Measurements from ENCODE around the gene PPP1R8. TPM values are rescaled to one million over a fixed set of nuclear protein-coding genes. Genes with fewer than 3 reads are reported as not detected.

The PPP1R8 gene
- total and polyA plus RNA-seq, 10 of the 15 experiments (the other 5 are each of a cell fraction or from before 2014, with no cell fraction given): 10.2 to 77.0 (median 53.0) TPM

DNA sequence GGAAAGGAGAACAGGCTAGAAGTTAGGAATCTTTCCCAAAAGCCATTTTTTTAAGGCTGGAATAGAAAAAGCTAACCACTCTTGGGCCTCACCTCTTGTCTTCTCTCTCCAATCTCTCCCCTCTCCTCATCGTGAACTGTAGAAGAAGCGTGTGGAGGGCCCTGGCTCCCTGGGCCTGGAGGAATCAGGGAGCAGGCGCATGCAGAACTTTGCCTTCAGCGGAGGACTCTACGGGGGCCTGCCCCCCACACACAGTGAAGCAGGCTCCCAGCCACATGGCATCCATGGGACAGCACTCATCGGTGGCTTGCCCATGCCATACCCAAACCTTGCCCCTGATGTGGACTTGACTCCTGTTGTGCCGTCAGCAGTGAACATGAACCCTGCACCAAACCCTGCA lies 19.4 kb downstream of the PPP1R8 start:
- Histone ChIP-seq H3K4me3 (no peak overlapping the region), H3K27ac (ENCODE audit: control insufficient read depth, insufficient read depth) (no peak overlapping the region), H4K20me1 (ENCODE audit: control insufficient read depth, insufficient read depth) (no peaks in the 10 kb centered on the region), H3K36me3 (ENCODE audit: control insufficient read depth in 2 of 2, insufficient read depth in 2 of 2, low read length in 1 of 2) (peaks cover 9 to 16% of the 10 kb centered on the region in 2 experiments), H3K4me1 (ENCODE audit: control insufficient read depth, insufficient read depth, low read length) (no peaks in the 10 kb centered on the region), H3K27me3 (replicated peaks in 1 of 2; ENCODE audit: control insufficient read depth in 2 of 2, insufficient read depth in 2 of 2, low read length in 1 of 2) (no peaks in the 10 kb centered on the region), H3K9ac (ENCODE audit: control insufficient read depth, insufficient read depth, low read length) (no peak overlapping the region), H3K4me2 (ENCODE audit: control insufficient read depth, insufficient read depth) (no peak overlapping the region), H3K9me3 (replicated peaks; ENCODE audit: control insufficient read depth, insufficient read depth, low read length) (no peaks in the 10 kb centered on the region), H2AFZ (ENCODE audit: control insufficient read depth, low read depth, low read length) (no peak overlapping the region), H3K79me2 (ENCODE audit: control insufficient read depth, insufficient read depth, low read length) (no peaks in the 10 kb centered on the region)
- in situ Hi-C loops (cut with MboI): no loop called here
- intact Hi-C loops (cut with micrococcal nuclease; ENCODE audit: unreplicated experiment): no loop called here
- DNase-seq (ENCODE audit: low read depth, low spot score) (no peak), ATAC-seq (no peak), FAIRE-seq (no peak)
- BruUV-seq (replicated peaks): no TSS peak
- CTCF ChIA-PET: interaction anchor here (2.4 kb wide), 1 partner anchor 130 kb away, joined by 10 read pairs; no protein-coding TSS in a partner anchor
- POLR2A ChIA-PET: no interaction called here
- TF ChIP-seq PAX8 (IDR thresholded peaks at IDR 0.05): no peak
- TF ChIP-seq GABPA (IDR thresholded peaks at IDR 0.05; ENCODE audit: low read depth): no peak
- TF ChIP-seq NFYB (IDR thresholded peaks at IDR 0.05; ENCODE audit: insufficient read depth, low read depth, low read length): no peak
- TF ChIP-seq PRDM15 (CRISPR knock-in tag; IDR thresholded peaks at IDR 0.05): no peak
- TF ChIP-seq RFX5 (IDR thresholded peaks at IDR 0.05; ENCODE audit: low read depth, low read length): no peak
- no peak for TF ChIP-seq NR2C2 (IDR thresholded peaks at IDR 0.05; ENCODE audit: borderline replicate concordance, control insufficient read depth, insufficient read length, low read depth)
- TF ChIP-seq SUZ12 (IDR thresholded peaks at IDR 0.05; ENCODE audit: unreplicated experiment): no peak
- TF ChIP-seq HDAC6 (IDR thresholded peaks at IDR 0.05; ENCODE audit: unreplicated experiment): no peak
- TF ChIP-seq CHD4 (IDR thresholded peaks at IDR 0.05): no peak
- no peak for TF ChIP-seq BMI1 (IDR thresholded peaks at IDR 0.05; ENCODE audit: borderline replicate concordance)
- TF ChIP-seq, protein P1, sequence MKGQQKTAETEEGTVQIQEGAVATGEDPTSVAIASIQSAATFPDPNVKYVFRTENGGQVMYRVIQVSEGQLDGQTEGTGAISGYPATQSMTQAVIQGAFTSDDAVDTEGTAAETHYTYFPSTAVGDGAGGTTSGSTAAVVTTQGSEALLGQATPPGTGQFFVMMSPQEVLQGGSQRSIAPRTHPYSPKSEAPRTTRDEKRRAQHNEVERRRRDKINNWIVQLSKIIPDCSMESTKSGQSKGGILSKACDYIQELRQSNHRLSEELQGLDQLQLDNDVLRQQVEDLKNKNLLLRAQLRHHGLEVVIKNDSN (IDR thresholded peaks at IDR 0.05; ENCODE audit: borderline replicate concordance, extremely low read length, insufficient read depth, low read depth, low read length): no peak
- TF ChIP-seq MYB (IDR thresholded peaks at IDR 0.05; ENCODE audit: borderline replicate concordance, low read depth, low read length): no peak
- TF ChIP-seq LARP7 (IDR thresholded peaks at IDR 0.05): no peak
- TF ChIP-seq PAX5 (IDR thresholded peaks at IDR 0.05; ENCODE audit: borderline replicate concordance, low read depth, low read length): no peak
- RAD21 ChIA-PET (ENCODE audit: unreplicated experiment): no interaction called here
- WGBS (ENCODE audit: insufficient coverage, insufficient replicate concordance, low lambda C conversion rate, missing lambda C conversion rate): 98% methylated on average over 7 of the region's 7 CpGs
- SMC1A ChIA-PET (ENCODE audit: uncharacterized antibody, unreplicated experiment): interaction anchor here (0.6 to 2.0 kb wide), 3 partner anchors 105 to 359 kb away, joined by 3 to 4 read pairs (median 4); no protein-coding TSS in a partner anchor
